Medulla oblongata (tissue), 1 donor: ENCODE data around the gene TUBB4B.

Experiments
- DNase-seq: peaks from one replicate; pipeline ENCODE4 v3.0.0-alpha.2; 2015; ENCODE audit errors: extremely low spot score

The TUBB4B gene

DNA sequence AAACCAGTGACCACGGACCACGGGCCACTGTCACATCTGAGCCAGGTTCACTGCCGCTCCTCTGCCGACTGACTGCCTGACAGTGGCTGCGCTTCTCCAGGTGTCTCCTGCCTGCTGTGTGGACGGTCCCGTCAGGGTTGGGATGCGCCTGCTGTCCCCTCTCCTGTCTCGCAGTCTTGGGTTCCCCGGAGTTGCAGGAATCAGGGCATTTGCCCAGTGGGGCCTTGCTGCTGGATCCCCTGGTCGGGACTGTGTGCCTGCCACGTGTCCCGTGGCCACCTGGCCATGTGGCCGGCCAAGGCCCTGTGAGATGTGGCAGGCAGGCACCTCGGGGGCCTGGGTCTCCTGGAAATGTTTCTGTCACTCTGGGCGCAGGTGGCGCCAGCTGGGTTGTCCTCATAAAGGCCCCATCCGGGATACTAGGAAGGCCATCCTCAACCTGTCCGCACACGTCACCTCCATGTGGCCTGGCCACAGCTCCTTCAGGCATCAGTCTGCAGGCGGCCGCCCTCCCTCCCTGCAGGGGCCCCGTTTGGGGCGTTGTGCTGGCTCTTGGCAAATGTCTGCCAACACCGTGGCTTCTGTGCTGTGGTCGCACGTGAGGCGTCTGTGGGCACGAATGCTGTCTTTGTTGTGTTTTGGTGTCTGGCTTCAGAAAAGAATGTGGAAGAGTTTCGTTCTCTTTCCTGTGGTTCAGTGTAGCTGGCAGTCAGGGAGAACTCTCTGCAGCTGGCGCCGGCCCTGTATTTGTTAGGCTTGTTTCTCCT lies 30.0 kb downstream of the TUBB4B start:
- no peak for DNase-seq

DNA sequence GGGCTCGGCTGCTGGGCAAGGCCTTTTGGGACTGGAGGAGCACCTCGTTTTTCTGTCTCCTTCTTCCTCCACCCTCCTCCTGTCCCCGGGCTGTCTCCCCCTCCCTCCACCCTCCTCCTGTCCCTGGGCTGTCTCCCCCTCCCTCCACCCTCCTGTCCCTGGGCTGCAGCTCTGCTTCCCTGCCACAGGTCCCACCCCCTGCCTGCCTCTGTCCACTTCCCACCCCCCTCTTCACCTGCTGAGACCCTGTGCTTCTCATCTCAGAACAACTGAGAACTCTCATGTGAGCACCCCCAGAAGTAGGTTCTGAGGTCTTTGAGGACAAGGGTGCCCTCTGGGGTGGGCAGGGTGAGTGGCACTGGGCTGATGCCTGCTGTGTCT lies 30.6 kb downstream of the TUBB4B start:
- DNase-seq = no peak

DNA sequence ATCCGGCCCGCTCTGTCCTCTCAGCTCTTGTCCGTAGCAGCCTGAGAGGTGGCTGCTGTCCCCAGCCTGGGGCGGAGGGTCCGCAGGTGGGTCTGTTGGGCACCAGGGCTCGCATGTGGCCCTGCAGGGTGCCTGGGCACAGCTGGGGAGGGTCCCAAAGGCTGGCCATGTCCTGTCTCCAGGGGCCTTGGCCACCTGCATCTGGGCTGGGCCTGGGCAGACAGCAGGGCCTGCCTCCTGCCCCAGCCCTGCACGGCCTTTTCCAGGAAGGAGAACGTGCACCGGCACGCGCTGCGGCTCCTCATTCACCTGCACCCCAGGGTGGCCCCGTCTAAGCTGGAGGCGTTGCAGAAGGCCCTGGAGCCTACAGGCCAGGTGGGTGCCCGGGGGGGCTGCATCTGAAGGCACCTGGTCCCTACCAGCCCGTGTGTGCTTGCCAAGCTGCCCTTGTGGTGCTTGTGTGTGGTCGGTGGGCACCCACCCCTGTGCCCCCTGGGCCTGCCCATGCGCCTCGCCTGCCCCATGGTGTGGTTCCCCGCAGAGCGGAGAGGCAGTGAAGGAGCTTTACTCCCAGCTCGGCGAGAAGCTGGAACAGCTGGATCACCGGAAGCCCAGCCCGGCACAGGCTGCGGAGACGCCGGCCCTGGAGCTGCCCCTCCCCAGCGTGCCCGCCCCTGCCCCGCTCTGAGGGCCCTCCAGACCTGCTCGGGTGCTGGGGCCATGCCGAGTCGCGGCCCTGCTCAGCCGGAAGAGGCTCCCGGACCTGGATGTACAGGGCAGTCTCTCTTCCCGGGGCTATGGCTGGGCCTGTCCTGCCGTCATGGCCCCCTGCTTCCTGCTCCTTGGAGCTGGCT lies 31.4 kb downstream of the TUBB4B start:
- no peak for DNase-seq

DNA sequence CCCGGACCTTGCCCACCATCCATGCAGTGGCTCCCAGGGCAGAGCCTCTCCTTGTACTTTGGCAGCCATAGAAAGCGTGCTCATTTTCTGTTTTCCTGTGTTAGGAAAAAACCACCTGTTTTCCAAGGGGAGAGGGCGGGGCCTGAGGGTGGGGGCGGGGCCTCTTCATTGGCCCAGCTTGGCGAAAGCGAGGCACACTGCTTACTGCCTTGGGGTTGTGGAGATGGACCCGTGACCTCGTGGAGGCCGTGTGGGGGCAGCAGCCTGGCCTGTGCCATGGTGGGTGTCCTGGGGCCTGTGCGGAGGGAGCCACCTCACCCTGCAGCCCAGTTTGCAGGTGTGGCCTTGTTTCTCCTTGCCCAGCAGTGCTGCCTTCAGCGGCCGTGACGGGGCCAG lies 32.0 kb downstream of the TUBB4B start:
- no peak for DNase-seq

DNA sequence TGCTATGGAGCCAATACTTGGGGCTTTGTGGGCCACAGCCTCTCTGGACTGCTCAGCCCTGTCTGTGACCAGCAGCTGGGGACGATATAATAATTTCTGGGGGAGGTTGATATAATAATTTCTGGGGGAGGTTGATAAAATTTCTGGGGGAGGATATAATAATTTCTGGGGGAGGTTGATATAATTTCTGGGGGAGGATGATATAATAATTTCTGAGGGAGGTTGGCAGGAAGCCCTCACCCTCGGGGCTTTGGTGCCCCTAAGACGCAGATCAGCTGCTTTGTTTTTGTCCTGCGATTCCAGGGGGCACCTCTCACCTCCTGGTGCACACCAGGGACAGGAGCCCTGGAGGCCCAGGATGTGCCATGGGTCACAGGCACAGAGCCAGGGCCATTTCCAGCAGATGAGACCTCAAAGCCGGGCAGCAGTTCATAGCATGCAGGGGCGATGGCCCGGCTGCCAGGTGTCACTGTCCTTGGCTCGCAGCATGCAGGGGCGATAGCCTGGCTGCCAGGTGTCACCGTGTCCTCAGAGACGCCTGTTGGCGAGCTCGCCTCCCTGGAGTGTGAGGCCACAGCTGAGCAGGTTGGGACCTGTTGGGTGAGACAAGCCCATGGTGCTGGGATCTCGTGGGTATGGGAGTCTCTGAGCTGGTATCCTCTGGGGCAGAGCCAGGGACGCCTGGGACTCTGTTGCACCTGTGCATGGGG lies 32.7 kb downstream of the TUBB4B start:
- no peak for DNase-seq

DNA sequence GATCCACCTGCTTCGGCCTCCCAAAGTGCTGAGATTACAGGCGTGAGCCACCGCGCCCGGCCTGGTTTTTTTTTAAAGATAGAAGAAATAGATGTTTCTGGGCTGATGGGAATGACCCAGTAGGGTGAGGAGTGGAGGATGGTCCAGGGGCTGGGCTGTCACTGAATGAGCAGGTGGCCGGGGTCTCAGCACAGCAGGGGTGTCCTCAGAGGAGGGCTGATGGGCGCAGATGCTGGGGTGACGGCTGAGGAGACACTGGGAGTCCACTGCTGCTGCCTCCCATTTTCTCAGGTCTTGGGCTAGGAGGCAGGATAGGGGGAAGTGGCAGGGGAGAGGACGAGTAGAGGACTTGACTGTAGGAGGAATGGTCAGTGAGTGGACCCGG lies 34.1 kb downstream of the TUBB4B start:
- DNase-seq = no peak

DNA sequence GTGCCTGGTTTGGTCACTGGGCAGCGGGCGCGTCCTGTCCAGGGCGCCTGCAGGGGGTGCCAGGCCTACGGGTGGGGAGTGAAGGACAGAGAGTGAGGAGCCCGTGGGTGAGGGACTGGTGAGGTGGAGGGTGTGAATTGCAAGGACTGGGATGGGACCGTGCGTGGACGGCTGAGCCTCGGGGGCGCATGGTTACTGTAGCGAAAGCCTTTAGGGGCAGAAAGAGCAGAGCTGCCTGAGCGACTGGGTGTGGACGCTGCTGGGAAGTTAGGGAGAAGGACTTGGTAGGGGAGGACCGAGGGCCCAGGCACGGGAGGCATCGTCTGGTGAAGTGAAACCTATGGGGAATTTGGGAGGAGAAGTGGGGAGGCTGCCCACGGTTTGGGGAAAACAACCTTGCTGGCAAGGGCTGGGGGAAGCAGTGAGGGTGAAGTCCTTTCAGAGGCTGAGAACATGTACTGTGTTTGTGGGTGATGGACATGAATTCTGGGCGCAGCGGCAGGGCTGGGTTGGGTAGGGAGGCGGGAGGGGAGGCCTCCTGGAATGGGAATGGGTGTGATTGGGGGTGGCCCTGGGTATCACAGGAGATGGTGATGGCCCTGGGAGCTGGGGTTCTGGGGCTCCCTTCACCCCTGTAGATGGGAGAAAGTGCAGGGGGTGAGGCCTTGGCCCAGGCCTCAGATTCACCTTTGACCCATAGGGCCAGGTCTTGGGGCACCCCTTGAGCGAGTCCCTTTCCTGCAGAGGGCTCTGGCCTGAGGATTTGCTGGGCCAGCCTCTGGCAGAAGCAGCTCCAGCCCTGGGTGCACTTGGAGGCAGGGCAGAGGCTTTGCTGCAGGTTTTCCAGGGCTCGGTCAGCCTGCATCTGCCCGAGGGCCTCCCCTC lies 34.7 kb downstream of the TUBB4B start:
- no peak for DNase-seq

GRCh38 chr9:137276473-137277328 lies 35.6 kb downstream of the TUBB4B start:
- no peak for DNase-seq

DNA sequence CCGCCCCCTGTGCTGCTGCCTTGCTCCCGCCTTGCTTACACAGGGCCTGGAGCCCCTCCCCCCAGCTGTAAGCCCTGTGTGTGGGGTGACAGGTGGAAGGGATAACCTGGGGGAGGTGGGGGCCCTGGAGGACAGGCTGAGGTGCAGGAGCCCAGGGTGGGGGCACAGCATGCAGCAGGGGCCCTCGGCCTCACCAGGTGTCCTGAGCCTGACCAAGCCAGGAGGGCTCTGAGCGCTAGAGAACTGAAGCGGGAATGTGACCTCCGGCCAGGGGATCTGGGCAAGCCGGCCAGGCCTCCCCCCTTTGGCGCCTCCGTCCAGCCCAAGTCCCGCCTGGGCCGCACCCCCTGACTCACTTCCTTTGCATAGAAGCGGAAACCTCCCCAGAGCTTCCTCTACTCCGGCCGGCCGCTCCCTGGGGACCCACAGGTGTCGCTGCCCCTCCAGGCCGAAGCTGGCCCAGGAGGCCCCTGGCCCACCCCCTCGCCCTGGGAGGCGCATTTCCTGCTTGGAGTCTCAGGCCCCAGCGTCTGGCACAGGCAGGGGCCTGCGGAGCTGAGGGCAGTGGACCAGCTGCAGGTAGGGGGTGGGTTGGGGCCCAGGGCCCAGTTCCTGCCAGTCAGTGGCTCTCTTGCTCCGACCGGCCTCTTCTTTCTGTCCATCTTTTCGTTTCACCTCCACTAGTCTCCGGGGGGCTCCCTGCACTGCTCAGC lies 36.4 kb downstream of the TUBB4B start, which contains the start of gene TOR4A:
Gene TOR4A, plus strand, starts transcription at position 398 of the 713 bp plus-strand sequence. CDS start 964 bp downstream, outside the sequence.
- peak; percentile 63 for DNase-seq

DNA sequence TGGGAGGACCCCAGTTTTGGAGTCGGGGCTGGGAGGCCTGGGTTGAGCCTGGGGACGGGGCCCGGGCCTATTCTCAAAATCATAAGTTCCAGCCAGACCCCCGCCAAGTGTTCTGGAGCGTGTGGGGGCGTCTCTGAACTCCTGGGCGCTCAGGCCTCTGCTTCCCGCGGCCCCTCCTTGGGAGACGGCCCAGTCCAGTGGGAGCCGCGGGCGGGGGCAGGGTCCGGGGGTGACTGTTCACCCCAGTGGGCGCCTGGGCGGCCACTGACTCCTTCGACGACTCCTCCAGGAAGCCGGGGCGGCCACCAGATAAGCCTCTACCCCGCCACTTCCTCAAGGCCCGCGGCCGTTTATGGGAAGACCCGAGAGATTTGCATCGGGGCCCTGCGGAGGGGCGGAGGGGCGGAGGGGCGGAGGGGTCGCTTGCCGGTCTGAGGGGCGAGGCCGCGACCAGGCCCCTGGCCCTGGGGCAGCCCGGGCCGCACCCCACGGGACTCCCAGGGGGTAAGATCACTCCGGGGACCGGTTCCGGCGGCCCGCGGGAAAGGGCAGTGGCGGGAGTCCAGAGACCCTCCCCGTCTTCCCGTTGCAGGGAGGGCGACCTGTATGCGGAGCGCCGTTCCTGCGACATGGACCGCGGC lies 37.1 kb downstream of the TUBB4B start:
- no peak for DNase-seq

- no peak for DNase-seq
These were observed 37.9 kb downstream of the TUBB4B start for GRCh38 chr9:137278721-137279711.

- DNase-seq = no peak
These were observed 38.8 kb downstream of the TUBB4B start for GRCh38 chr9:137279741-137280473.

DNA sequence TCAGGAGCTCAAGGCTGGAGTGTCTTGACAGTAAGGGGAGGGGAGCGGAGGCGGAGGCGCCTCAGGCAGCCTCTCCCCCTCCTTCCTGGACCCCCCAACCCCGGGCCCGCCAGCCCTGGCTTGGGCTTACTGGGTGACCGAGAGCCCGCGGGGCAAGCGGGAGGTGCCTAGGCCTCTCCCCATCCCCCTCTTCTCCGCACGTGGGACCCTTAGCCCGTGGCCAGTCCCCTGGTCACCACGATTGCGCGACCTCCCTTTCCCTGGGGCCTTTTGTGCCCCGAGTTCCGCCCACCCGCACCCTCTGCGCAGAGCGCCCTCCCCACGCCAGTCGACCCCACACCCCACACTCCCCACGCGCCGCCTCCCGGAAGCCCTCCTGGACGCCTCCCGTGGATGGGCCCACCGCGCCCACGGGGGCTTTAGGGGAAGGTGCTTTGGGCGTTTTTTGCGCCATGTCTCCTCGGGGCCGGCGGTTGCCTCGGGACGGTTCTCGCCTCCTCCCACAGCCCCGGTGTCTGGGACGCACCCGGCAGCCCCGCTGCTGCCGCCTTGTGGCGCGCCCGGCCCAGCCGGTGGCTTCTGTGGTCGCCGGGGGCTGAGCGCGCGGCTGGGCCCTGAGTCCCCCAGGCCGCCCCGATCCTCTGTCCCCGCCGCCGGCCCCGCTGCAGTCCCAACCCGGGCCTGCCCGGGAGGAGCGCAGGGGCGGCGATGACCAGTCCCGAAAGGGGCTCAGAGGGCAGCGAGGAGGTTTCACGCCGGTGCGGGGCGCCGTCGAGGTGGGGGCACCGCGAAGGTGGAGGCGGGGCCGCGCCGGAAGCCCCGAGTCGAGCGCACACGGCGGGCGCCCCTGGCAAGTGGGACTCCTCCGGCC lies 39.6 kb downstream of the TUBB4B start:
- DNase-seq = no peak

GRCh38 chr9:137281345-137282116 lies 40.4 kb downstream of the TUBB4B start:
- DNase-seq = no peak

GRCh38 chr9:137286975-137287383 lies 45.9 kb downstream of the TUBB4B start:
- no peak for DNase-seq

GRCh38 chr9:137293094-137293481 lies 52.0 kb downstream of the TUBB4B start:
- no peak for DNase-seq
